Caco-2 (cell line): ENCODE results near the gene TEK. TPM values are rescaled to one million over a fixed set of nuclear protein-coding genes. Genes with fewer than 3 reads are reported as not detected.

ENCODE experiments used
- BruUV-seq: library from RNA; stranded (reverse); fragments of 400-500 nt; replicated peaks from 2 replicates; lab custom pipeline; 2021; lab: Mats Ljungman, UMichigan
- CTCF ChIA-PET: fragments of 300-600 bp; sonication (Branson Sonifier 250); formaldehyde crosslinking; loops from one replicate; lab custom pipeline; 2022; ENCODE audit warnings: antibody characterized with exemption; lab: Charles Lee
- POLR2A ChIA-PET: fragments of 300-600 bp; sonication (Branson Sonifier 250); formaldehyde crosslinking; loops from one replicate; lab custom pipeline; 2022; ENCODE audit warnings: antibody characterized with exemption; lab: Charles Lee
- DNase-seq, 2 experiments: peaks; one replicate each; pipeline versions ENCODE4 v3.0.0 to v3.0.0-alpha.2; 2020 to 2022
- H3K27me3 ChIP-seq: replicated peaks from 2 replicates; pipeline ENCODE4 v1.6.0; 2011; ENCODE audit warnings: low read length; ENCODE audit not compliant: control insufficient read depth, insufficient read depth
- H3K36me3 ChIP-seq: 2 replicates; pipeline ENCODE4 v1.5.1; 2011; ENCODE audit warnings: low read length; ENCODE audit not compliant: control insufficient read depth, insufficient read depth
- H3K4me1 ChIP-seq: fragments of 250-450 bp; sonication (Bioruptor Pico); 2 replicates; pipeline ENCODE4 v1.5.1; 2020; ENCODE audit warnings: mild to moderate bottlenecking
- H3K4me3 ChIP-seq: 2 replicates; pipeline ENCODE4 v1.5.1; 2011; ENCODE audit warnings: low read depth, mild to moderate bottlenecking, control low read depth, low read length
- H3K9me3 ChIP-seq: fragments of 250-450 bp; sonication (Bioruptor Pico); 2 replicates; pipeline ENCODE4 v1.5.1; 2020; ENCODE audit warnings: mild to moderate bottlenecking, moderate library complexity
- H3K27ac Mint-ChIP-seq: one replicate; pipeline ENCODE4 v1.8.0; 2022; ENCODE audit warnings: mixed read lengths; ENCODE audit not compliant: unreplicated experiment
- H3K27me3 Mint-ChIP-seq: one replicate; pipeline ENCODE4 v1.8.0; 2022; ENCODE audit warnings: mixed read lengths; ENCODE audit not compliant: insufficient read depth, unreplicated experiment
- H3K36me3 Mint-ChIP-seq: one replicate; pipeline ENCODE4 v1.8.0; 2022; ENCODE audit warnings: mild to moderate bottlenecking, mixed read lengths; ENCODE audit not compliant: insufficient read depth, unreplicated experiment
- H3K4me1 Mint-ChIP-seq: one replicate; pipeline ENCODE4 v1.8.0; 2022; ENCODE audit warnings: low read depth, mixed read lengths; ENCODE audit not compliant: unreplicated experiment
- H3K4me3 Mint-ChIP-seq: one replicate; pipeline ENCODE4 v1.8.0; 2022; ENCODE audit warnings: mild to moderate bottlenecking, moderate library complexity, mixed read lengths; ENCODE audit not compliant: unreplicated experiment
- H3K9me3 Mint-ChIP-seq: one replicate; pipeline ENCODE4 v1.8.0; 2022; ENCODE audit warnings: mixed read lengths; ENCODE audit not compliant: unreplicated experiment
- intact Hi-C: fragments of 100-400 bp; cut with micrococcal nuclease; formaldehyde crosslinking; loops from one replicate; pipeline ENCODE4 v1.10.0; 2022; ENCODE audit not compliant: unreplicated experiment
- total RNA-seq: library from RNA; stranded (reverse); gene quantifications from 2 replicates; pipeline ENCODE4 v1.2.3, GENCODE V29; 2022
- TF ChIP-seq, protein P1 (sequence below), 2 experiments: fragments of 200-600 bp in 1 of 2; IDR thresholded peaks; 1 replicate in 1 of 2; 2 replicates in 1 of 2; pipeline versions ENCODE4 v1.5.1 to v1.8.0; 2011 to 2022; ENCODE audit warnings: antibody characterized with exemption in 1 of 2, control low read depth in 1 of 2, inconsistent platforms in 1 of 2, low read depth in 1 of 2, low read length in 1 of 2, mild to moderate bottlenecking in 1 of 2, moderate library complexity in 1 of 2; ENCODE audit not compliant: insufficient read depth in 1 of 2, severe bottlenecking in 1 of 2, unreplicated experiment in 1 of 2

The TEK gene
- total RNA-seq, 1 experiment from 2014 or later = not detected

GRCh38 chr9:27065288-27065687 is 43.7 kb upstream of the TEK start:
- TF ChIP-seq, protein P1, sequence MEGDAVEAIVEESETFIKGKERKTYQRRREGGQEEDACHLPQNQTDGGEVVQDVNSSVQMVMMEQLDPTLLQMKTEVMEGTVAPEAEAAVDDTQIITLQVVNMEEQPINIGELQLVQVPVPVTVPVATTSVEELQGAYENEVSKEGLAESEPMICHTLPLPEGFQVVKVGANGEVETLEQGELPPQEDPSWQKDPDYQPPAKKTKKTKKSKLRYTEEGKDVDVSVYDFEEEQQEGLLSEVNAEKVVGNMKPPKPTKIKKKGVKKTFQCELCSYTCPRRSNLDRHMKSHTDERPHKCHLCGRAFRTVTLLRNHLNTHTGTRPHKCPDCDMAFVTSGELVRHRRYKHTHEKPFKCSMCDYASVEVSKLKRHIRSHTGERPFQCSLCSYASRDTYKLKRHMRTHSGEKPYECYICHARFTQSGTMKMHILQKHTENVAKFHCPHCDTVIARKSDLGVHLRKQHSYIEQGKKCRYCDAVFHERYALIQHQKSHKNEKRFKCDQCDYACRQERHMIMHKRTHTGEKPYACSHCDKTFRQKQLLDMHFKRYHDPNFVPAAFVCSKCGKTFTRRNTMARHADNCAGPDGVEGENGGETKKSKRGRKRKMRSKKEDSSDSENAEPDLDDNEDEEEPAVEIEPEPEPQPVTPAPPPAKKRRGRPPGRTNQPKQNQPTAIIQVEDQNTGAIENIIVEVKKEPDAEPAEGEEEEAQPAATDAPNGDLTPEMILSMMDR (IDR thresholded peaks at IDR 0.05; ENCODE audit: insufficient read depth in 1 of 2, low read depth in 1 of 2, low read length in 1 of 2, severe bottlenecking in 1 of 2, unreplicated experiment in 1 of 2) = no peak
- no peaks in the 10 kb centered on the region for H3K4me1 Mint-ChIP-seq
- no peaks in the 10 kb centered on the region for H3K9me3 Mint-ChIP-seq
- no peak overlapping the region for H3K4me3 Mint-ChIP-seq
- H3K27ac Mint-ChIP-seq = no peak overlapping the region
- H3K4me3 ChIP-seq = no peak overlapping the region
- BruUV-seq = no TSS peak
- no peaks in the 10 kb centered on the region for H3K27me3 ChIP-seq
- CTCF ChIA-PET = no interaction called here
- intact Hi-C loops = no loop called here
- no peaks in the 10 kb centered on the region for H3K4me1 ChIP-seq
- DNase-seq = no peak
- H3K36me3 Mint-ChIP-seq = no peaks in the 10 kb centered on the region
- POLR2A ChIA-PET = no interaction called here
- no peaks in the 10 kb centered on the region for H3K36me3 ChIP-seq
- H3K9me3 ChIP-seq = no peaks in the 10 kb centered on the region
- no peaks in the 10 kb centered on the region for H3K27me3 Mint-ChIP-seq

DNA sequence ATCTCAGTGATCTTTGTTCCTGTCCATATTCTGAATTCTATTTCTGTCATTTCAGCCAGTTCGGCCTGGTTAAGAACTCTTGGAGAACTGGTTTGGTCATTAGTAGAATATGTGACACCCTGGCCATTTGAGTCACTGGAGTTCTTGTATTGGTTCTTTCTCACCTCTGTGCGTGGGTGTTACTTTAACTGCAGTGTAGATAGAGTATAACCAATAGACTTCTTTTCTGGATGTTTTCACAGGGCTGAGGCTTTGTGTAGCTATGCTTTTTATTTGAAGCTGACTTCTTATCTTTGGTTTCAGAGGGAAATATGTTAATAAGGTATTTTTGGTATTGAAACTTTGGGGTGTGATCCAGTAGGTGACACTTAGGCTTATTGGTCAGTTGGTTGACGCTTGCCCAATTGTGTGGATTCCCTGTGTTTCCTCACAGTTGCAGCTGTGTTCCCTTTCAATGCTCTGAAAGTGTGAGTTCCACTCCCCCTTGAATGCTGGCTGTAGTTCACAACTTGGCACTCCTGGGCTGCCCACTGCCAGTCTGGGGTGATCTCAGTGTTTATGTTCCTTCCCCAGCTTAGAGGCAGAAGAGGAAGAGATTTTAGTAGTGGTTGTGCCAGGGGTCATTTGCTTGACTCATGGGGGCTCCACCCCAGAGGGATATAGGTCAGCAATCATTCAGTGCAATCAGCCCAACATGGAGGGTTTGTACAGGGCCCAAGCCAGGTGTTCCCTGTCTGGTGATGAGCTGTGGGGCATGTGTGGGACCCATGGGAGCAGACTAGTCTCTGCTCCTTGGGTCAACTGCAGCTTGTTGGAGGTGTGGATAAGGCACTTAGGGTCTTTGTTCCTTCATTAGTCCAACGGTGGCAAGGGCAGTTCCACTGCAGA is 34.9 kb upstream of the TEK start:
- no peaks in the 10 kb centered on the region for H3K4me1 Mint-ChIP-seq
- no peak for DNase-seq
- H3K4me3 ChIP-seq = no peak overlapping the region
- ChIA-PET POLR2A (no interaction called here), CTCF (no interaction called here)
- no peaks in the 10 kb centered on the region for H3K9me3 Mint-ChIP-seq
- no peaks in the 10 kb centered on the region for H3K27me3 Mint-ChIP-seq
- H3K27ac Mint-ChIP-seq = no peak overlapping the region
- no TSS peak for BruUV-seq
- H3K9me3 ChIP-seq = no peaks in the 10 kb centered on the region
- H3K4me3 Mint-ChIP-seq = no peak overlapping the region
- no peaks in the 10 kb centered on the region for H3K27me3 ChIP-seq
- no peaks in the 10 kb centered on the region for H3K4me1 ChIP-seq
- no peaks in the 10 kb centered on the region for H3K36me3 Mint-ChIP-seq
- intact Hi-C loops = no loop called here
- TF ChIP-seq, protein P1 (IDR thresholded peaks at IDR 0.05; ENCODE audit: insufficient read depth in 1 of 2, low read depth in 1 of 2, low read length in 1 of 2, severe bottlenecking in 1 of 2, unreplicated experiment in 1 of 2) = no peak
- no peaks in the 10 kb centered on the region for H3K36me3 ChIP-seq

DNA sequence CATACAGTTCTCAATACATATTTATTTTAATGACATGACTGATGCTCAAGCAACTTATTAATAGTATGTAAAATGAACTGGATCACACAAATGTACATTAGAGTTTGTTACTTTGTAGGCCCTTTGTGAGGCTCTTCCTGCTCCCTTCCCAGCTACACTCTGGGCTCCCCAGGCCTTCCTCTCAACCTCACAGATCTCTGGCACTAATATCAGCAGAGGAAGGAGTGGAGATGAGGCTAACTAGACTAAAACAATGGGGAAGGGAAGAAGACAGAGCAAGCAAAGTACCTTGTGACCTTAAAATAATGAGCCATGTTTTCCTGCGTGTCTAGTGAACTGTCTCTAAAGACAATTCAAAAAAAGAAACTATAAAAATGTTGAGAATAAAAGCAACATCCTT is 30.3 kb upstream of the TEK start:
- ChIA-PET POLR2A (no interaction called here), CTCF (no interaction called here)
- Mint-ChIP-seq H3K27me3 (no peaks in the 10 kb centered on the region), H3K36me3 (no peaks in the 10 kb centered on the region), H3K9me3 (no peaks in the 10 kb centered on the region), H3K27ac (no peak overlapping the region), H3K4me1 (no peaks in the 10 kb centered on the region), H3K4me3 (no peak overlapping the region)
- H3K36me3 ChIP-seq = no peaks in the 10 kb centered on the region
- no peak for DNase-seq
- no peaks in the 10 kb centered on the region for H3K9me3 ChIP-seq
- no TSS peak for BruUV-seq
- H3K27me3 ChIP-seq = no peaks in the 10 kb centered on the region
- intact Hi-C loops = no loop called here
- no peak overlapping the region for H3K4me3 ChIP-seq
- H3K4me1 ChIP-seq = no peaks in the 10 kb centered on the region
- TF ChIP-seq, protein P1 (IDR thresholded peaks at IDR 0.05; ENCODE audit: insufficient read depth in 1 of 2, low read depth in 1 of 2, low read length in 1 of 2, severe bottlenecking in 1 of 2, unreplicated experiment in 1 of 2) = no peak
